H9 (cell line): ENCODE data around the gene DLX1. TPM values are rescaled to one million over a fixed set of nuclear protein-coding genes. Genes with fewer than 3 reads are reported as not detected.

Experiments
- DNase-seq: peaks from one replicate; pipeline ENCODE4 v3.0.0-alpha.2; 2017
- H2AFZ ChIP-seq: one replicate; pipeline ENCODE4 v1.6.1; 2013; ENCODE audit warnings: mild to moderate bottlenecking, low read length, control low read depth, moderate library complexity
- H2AK5ac ChIP-seq: 2 replicates; pipeline ENCODE4 v1.6.1; 2013; ENCODE audit warnings: low read length, control low read depth, mixed read lengths; ENCODE audit not compliant: insufficient read length
- H2BK120ac ChIP-seq: one replicate; pipeline ENCODE4 v1.6.1; 2013; ENCODE audit warnings: low read depth, mild to moderate bottlenecking, low read length, control low read depth, inconsistent platforms; ENCODE audit not compliant: poor library complexity, severe bottlenecking
- H2BK12ac ChIP-seq: 2 replicates; pipeline ENCODE4 v1.6.1; 2013; ENCODE audit warnings: low read length, control low read depth, mixed read lengths, low read depth; ENCODE audit not compliant: insufficient read length
- H2BK15ac ChIP-seq: 2 replicates; pipeline ENCODE4 v1.6.1; 2013; ENCODE audit warnings: low read depth, low read length, control low read depth
- H2BK20ac ChIP-seq: one replicate; pipeline ENCODE4 v1.6.1; 2013; ENCODE audit warnings: low read depth, mild to moderate bottlenecking, low read length, control low read depth, inconsistent platforms; ENCODE audit not compliant: poor library complexity, severe bottlenecking
- H2BK5ac ChIP-seq: 2 replicates; pipeline ENCODE4 v1.6.1; 2013; ENCODE audit warnings: low read length, control low read depth, mixed read lengths; ENCODE audit not compliant: insufficient read length
- H3K14ac ChIP-seq: 2 replicates; pipeline ENCODE4 v1.6.1; 2013; ENCODE audit warnings: low read length, control low read depth; ENCODE audit not compliant: insufficient read depth
- H3K18ac ChIP-seq: 2 replicates; pipeline ENCODE4 v1.6.1; 2013; ENCODE audit warnings: low read depth, mild to moderate bottlenecking, mixed read lengths, low read length, control low read depth; ENCODE audit not compliant: insufficient read length
- H3K23ac ChIP-seq: 2 replicates; pipeline ENCODE4 v1.6.1; 2013; ENCODE audit warnings: low read length, control low read depth, mixed read lengths, low read depth; ENCODE audit not compliant: insufficient read length
- H3K23me2 ChIP-seq: 2 replicates; pipeline ENCODE4 v1.6.1; 2013; ENCODE audit warnings: low read depth, mild to moderate bottlenecking, mixed read lengths, low read length, control low read depth; ENCODE audit not compliant: insufficient read length, poor library complexity, severe bottlenecking
- H3K27ac ChIP-seq: 2 replicates; pipeline ENCODE4 v1.5.1; 2013; ENCODE audit warnings: low read length, control low read depth, mixed read lengths, low read depth; ENCODE audit not compliant: insufficient read length
- H3K27me3 ChIP-seq: 2 replicates; pipeline ENCODE4 v1.6.1; 2013; ENCODE audit warnings: low read length, control low read depth, inconsistent platforms; ENCODE audit not compliant: insufficient read depth
- H3K4ac ChIP-seq: 2 replicates; pipeline ENCODE4 v1.6.1; 2013; ENCODE audit warnings: low read depth, mild to moderate bottlenecking, control low read depth, inconsistent platforms, low read length, moderate library complexity
- H3K4me1 ChIP-seq: 2 replicates; pipeline ENCODE4 v1.6.1; 2013; ENCODE audit warnings: low read length, control low read depth, inconsistent platforms; ENCODE audit not compliant: insufficient read depth
- H3K4me2 ChIP-seq: 2 replicates; pipeline ENCODE4 v1.6.1; 2013; ENCODE audit warnings: low read length, control low read depth, mixed read lengths; ENCODE audit not compliant: insufficient read length, insufficient read depth
- H3K56ac ChIP-seq: 2 replicates; pipeline ENCODE4 v1.6.1; 2013; ENCODE audit warnings: low read depth, mild to moderate bottlenecking, mixed read lengths, low read length, control low read depth; ENCODE audit not compliant: insufficient read length
- H3K79me1 ChIP-seq: 2 replicates; pipeline ENCODE4 v1.6.1; 2013; ENCODE audit warnings: low read depth, mild to moderate bottlenecking, moderate library complexity, low read length, control low read depth, inconsistent platforms; ENCODE audit not compliant: insufficient read depth, poor library complexity, severe bottlenecking
- H3K79me2 ChIP-seq: 2 replicates; pipeline ENCODE4 v1.6.1; 2013; ENCODE audit warnings: low read length, control low read depth, inconsistent platforms; ENCODE audit not compliant: insufficient read depth
- H3K9ac ChIP-seq: 2 replicates; pipeline ENCODE4 v1.6.1; 2013; ENCODE audit warnings: low read length, control low read depth, mixed read lengths; ENCODE audit not compliant: insufficient read length; ENCODE audit errors: extremely low read depth
- H3K9me3 ChIP-seq: one replicate; pipeline ENCODE4 v1.6.1; 2013; ENCODE audit warnings: low read depth, low read length, inconsistent platforms; ENCODE audit not compliant: control insufficient read depth
- H3T11ph ChIP-seq: one replicate; pipeline ENCODE4 v1.6.1; 2013; ENCODE audit warnings: mild to moderate bottlenecking, low read length, control low read depth, inconsistent platforms
- H4K20me1 ChIP-seq: one replicate; pipeline ENCODE4 v1.6.1; 2013; ENCODE audit not compliant: control insufficient read depth, insufficient read length, insufficient read depth
- H4K5ac ChIP-seq: 2 replicates; pipeline ENCODE4 v1.6.1; 2013; ENCODE audit warnings: low read depth, mild to moderate bottlenecking, mixed read lengths, low read length, control low read depth; ENCODE audit not compliant: insufficient read length
- H4K8ac ChIP-seq: replicated peaks from 2 replicates; pipeline ENCODE4 v1.6.1; 2013; ENCODE audit warnings: low read length, control low read depth, mixed read lengths, low read depth; ENCODE audit not compliant: insufficient read length
- H4K91ac ChIP-seq: 2 replicates; pipeline ENCODE4 v1.6.1; 2013; ENCODE audit warnings: low read depth, mild to moderate bottlenecking, moderate library complexity, mixed read lengths, low read length, control low read depth; ENCODE audit not compliant: insufficient read length
- H3K27ac Mint-ChIP-seq, 3 experiments: 2 replicates in 2 of 3; 3 replicates in 1 of 3; pipeline ENCODE4 v1.8.0; 2020 to 2021; ENCODE audit warnings: mixed read lengths in 3 of 3, mild to moderate bottlenecking in 1 of 3, moderate library complexity in 1 of 3
- H3K27me3 Mint-ChIP-seq: 2 replicates; pipeline ENCODE4 v1.8.0; 2021; ENCODE audit warnings: low read depth, mild to moderate bottlenecking, moderate library complexity, mixed read lengths
- H3K36me3 Mint-ChIP-seq, 3 experiments: 2 replicates in 2 of 3; 3 replicates in 1 of 3; pipeline ENCODE4 v1.8.0; 2020 to 2021; ENCODE audit warnings: low read depth in 3 of 3, mixed read lengths in 3 of 3; ENCODE audit not compliant: insufficient read depth in 1 of 3
- H3K4me1 Mint-ChIP-seq, 2 experiments: 2 replicates each; pipeline ENCODE4 v1.8.0; 2020; ENCODE audit warnings: mixed read lengths in 2 of 2
- H3K4me3 Mint-ChIP-seq, 2 experiments: 2 replicates in 1 of 2; 3 replicates in 1 of 2; pipeline ENCODE4 v1.8.0; 2020 to 2021; ENCODE audit warnings: mild to moderate bottlenecking in 2 of 2, mixed read lengths in 2 of 2, moderate library complexity in 1 of 2
- H3K9me3 Mint-ChIP-seq, 2 experiments: 2 replicates in 1 of 2; 3 replicates in 1 of 2; pipeline ENCODE4 v1.8.0; 2020; ENCODE audit warnings: mild to moderate bottlenecking in 2 of 2, mixed read lengths in 2 of 2, moderate library complexity in 1 of 2
- CTCF ChIP-seq: fragments of 200-600 bp; sonication (generic); conservative IDR thresholded peaks from 3 replicates; pipeline ENCODE4 v1.8.0; 2021; ENCODE audit warnings: antibody characterized with exemption, mild to moderate bottlenecking
- WGBS: extraction: QIAGEN DNeasy Blood & Tissue Kit; methylation state at CpG from one replicate; pipeline ENCODE4 v1.1.7; 2013; ENCODE audit warnings: missing lambda C conversion rate, low lambda C conversion rate, mixed read lengths; ENCODE audit not compliant: insufficient read length; ENCODE audit errors: extremely low coverage; 5-methylcytosine and 5-hydroxymethylcytosine counted together
- total RNA-seq: library from RNA; stranded (reverse); gene quantifications from 2 replicates; pipeline ENCODE4 v1.2.1, GENCODE V29; 2021

DLX1 gene
- total RNA-seq, 1 experiment from 2014 or later = not detected

GRCh38 chr2:172086241-172087206 is 1.2 kb downstream of the DLX1 start:
- H3K18ac ChIP-seq = no peak overlapping the region
- H3K23me2 ChIP-seq = peaks cover 16% of the 10 kb centered on the region
- no peak overlapping the region for H2AK5ac ChIP-seq
- no peak overlapping the region for H2BK12ac ChIP-seq
- no peak overlapping the region for H4K5ac ChIP-seq
- H2BK120ac ChIP-seq = no peak overlapping the region
- H2AFZ ChIP-seq = no peak overlapping the region
- no peak overlapping the region for H3K9ac ChIP-seq
- no peaks in the 10 kb centered on the region for H4K20me1 ChIP-seq
- peak; percentile 51 for TF ChIP-seq CTCF
- no peak overlapping the region for H4K91ac ChIP-seq
- H2BK5ac ChIP-seq = no peak overlapping the region
- no peak overlapping the region for H3T11ph ChIP-seq
- H2BK20ac ChIP-seq = no peak overlapping the region
- H3K79me1 ChIP-seq = no peaks in the 10 kb centered on the region
- H3K27me3 ChIP-seq = peaks cover 89% of the 10 kb centered on the region
- no peak overlapping the region for H3K4ac ChIP-seq
- no peak overlapping the region for H3K27ac ChIP-seq
- H3K56ac ChIP-seq = no peak overlapping the region
- H3K4me2 ChIP-seq = peak overlapping the region; percentile 57
- H3K14ac ChIP-seq = no peak overlapping the region
- no CpG with 5 or more reads among the region's 54 CpGs for WGBS
- H3K9me3 ChIP-seq = no peaks in the 10 kb centered on the region
- H3K4me1 Mint-ChIP-seq = peaks cover 38 to 66% of the 10 kb centered on the region in 2 experiments
- no peak overlapping the region for H2BK15ac ChIP-seq
- peaks cover 100% of the 10 kb centered on the region for H3K27me3 Mint-ChIP-seq
- H3K9me3 Mint-ChIP-seq = peaks cover 2 to 10% of the 10 kb centered on the region in 2 experiments; a peak in 3 of 5 replicates
- H4K8ac ChIP-seq = no peak overlapping the region
- no peaks in the 10 kb centered on the region for H3K79me2 ChIP-seq
- no peak overlapping the region for H3K27ac Mint-ChIP-seq
- peaks cover 2% of the 10 kb centered on the region; the same call in 1 of the 2 replicates for H3K4me1 ChIP-seq
- H3K36me3 Mint-ChIP-seq = no peaks in the 10 kb centered on the region; a peak in 3 of 7 replicates
- H3K23ac ChIP-seq = no peak overlapping the region
- DNase-seq = peak; percentile 85
- H3K4me3 Mint-ChIP-seq = peak overlapping the region; percentile 43 to 95
